GM23248 (cell line): ENCODE data around the gene SMAP2.

Experiments used
- EZH2 ChIP-seq: fragments of 200-600 bp; sonication (generic); IDR thresholded peaks from 2 replicates; pipeline ENCODE4 v1.6.1; 2018; ENCODE audit warnings: antibody characterized with exemption, mild to moderate bottlenecking; ENCODE audit not compliant: insufficient read depth, poor library complexity, severe bottlenecking
- EZH2phosphoT487 ChIP-seq: fragments of 200-600 bp; sonication (generic); IDR thresholded peaks from 2 replicates; pipeline ENCODE4 v1.6.1; 2018; ENCODE audit warnings: antibody characterized with exemption, moderate library complexity, mild to moderate bottlenecking, low read depth; ENCODE audit not compliant: insufficient read depth

- no peak for TF ChIP-seq EZH2phosphoT487
- TF ChIP-seq EZH2, result no peak
Observed at GRCh38 chr1:40362199-40362598, 11.3 kb upstream of the SMAP2 start.
